ENCODE measurements around the gene ANGPT4.

Gene ANGPT4

DNA sequence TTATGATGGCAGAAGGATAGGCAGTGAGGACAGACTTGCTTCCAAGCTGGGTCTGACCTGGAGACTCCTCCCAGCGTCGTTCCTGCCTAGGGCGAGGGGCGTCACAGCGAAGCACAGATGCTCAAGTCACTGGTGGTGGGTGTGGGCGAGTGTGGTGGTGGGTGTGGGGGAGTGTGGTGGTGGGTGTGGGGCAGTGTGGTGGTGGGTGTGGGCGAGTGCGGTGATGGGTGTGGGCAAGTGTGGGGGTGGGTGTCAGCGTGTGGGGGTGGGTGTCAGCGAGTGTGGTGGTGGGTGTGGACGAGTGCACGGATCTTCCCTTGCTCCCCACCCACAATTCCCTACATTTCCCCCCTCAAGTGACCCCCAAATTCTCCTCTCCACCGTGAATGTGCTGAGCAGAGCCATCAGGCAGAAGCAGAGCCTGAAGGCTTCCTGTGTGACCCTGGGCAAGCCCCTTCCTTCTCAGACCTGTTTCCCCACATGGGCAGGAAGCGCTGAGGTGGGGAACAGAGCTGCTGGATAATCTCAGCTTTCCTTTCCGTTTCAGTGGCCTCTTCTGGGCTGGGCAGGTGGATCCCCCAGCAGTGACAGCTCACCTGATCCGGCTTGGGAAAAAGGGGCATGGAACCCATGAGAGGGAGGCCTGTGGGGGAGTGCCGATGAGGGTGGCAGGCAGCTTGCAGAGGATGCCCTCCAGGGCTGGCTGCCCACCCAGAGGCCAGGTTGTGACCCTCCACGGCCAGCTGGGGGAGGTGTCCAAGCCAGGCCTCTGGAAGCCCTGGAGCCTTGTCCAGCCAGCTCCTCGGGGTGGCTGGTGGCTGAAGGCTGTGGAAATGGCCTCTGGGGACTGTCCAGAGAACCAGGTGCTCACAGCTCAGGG is 43.0 kb upstream of the ANGPT4 start:
- TF ChIP-seq, protein P1, sequence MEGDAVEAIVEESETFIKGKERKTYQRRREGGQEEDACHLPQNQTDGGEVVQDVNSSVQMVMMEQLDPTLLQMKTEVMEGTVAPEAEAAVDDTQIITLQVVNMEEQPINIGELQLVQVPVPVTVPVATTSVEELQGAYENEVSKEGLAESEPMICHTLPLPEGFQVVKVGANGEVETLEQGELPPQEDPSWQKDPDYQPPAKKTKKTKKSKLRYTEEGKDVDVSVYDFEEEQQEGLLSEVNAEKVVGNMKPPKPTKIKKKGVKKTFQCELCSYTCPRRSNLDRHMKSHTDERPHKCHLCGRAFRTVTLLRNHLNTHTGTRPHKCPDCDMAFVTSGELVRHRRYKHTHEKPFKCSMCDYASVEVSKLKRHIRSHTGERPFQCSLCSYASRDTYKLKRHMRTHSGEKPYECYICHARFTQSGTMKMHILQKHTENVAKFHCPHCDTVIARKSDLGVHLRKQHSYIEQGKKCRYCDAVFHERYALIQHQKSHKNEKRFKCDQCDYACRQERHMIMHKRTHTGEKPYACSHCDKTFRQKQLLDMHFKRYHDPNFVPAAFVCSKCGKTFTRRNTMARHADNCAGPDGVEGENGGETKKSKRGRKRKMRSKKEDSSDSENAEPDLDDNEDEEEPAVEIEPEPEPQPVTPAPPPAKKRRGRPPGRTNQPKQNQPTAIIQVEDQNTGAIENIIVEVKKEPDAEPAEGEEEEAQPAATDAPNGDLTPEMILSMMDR (IDR thresholded peaks at IDR 0.05; ENCODE audit: extremely low read depth, insufficient read depth, missing control alignments) = no peak
- no peak for DNase-seq (ENCODE audit: low spot score)
- in situ Hi-C loops (cut with MboI; ENCODE audit: low pct_unique_long_range_greater_than_20kb, low sequenced_read_pairs, unreplicated experiment) = loop anchor here (5.0 kb wide), 1 partner anchor 142 kb away; no protein-coding TSS in a partner anchor

DNA sequence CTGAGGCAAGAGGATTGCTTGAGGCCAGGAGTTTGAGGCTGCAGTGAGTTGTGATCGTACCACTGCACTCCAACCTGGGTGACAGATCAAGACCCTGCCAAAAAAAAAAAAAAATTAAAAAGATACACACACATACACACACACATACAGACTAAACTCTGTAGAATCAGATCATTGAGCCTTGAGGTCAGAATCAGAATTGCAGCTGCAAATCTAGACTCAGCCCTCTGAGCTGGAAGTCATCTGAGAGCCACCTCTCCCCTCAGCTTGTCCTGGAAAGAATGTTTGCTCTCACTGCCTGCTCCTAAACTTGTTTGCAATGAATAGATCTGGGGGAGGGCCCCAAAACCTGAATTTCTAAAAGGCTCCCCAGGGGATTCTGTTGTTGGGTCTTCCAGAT is 41.4 kb upstream of the ANGPT4 start:
- peak; percentile 44 for DNase-seq (ENCODE audit: low spot score)
- in situ Hi-C loops (cut with MboI; ENCODE audit: low pct_unique_long_range_greater_than_20kb, low sequenced_read_pairs, unreplicated experiment) = loop anchor here (5.0 kb wide), 1 partner anchor 140 kb away; no protein-coding TSS in a partner anchor
- TF ChIP-seq, protein P1 (IDR thresholded peaks at IDR 0.05; ENCODE audit: extremely low read depth, insufficient read depth, missing control alignments) = no peak

DNA sequence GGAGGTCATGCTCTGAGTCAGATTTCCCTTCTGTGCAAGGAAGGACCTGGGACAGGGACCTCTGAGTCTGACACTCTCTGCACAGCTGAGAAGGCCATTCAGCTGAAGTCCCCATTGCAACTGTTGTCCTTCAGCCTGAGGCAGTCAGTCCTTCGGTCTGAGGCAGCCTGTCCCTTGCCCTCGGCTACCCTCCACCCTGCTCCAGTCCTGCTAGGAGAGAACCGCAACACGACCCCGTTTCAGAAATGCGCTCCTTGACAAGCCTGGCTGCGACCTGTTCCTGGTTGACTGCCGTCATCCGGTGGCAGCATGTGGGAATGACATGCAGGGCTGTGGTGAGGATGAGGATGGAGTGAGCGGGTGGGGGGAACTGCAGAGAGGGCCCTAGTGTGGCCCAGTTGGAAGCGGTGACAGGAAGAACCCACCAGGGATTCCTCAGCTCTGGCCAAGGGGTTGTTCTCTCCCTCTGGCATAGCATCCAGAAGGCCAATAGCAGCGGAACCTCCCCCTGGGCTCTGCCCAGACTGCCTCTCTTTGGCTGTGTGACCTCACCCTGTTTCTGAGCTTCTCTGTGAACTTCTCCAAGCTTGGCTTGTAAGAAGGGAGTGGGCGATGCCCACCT is 40.3 kb upstream of the ANGPT4 start:
- in situ Hi-C loops (cut with MboI; ENCODE audit: low pct_unique_long_range_greater_than_20kb, low sequenced_read_pairs, unreplicated experiment) = loop anchor here (5.0 kb wide), 1 partner anchor 139 kb away; no protein-coding TSS in a partner anchor
- peak; percentile 90 for DNase-seq (ENCODE audit: low spot score)
- TF ChIP-seq, protein P1 (IDR thresholded peaks at IDR 0.05; ENCODE audit: extremely low read depth, insufficient read depth, missing control alignments) = peak; percentile 99

DNA sequence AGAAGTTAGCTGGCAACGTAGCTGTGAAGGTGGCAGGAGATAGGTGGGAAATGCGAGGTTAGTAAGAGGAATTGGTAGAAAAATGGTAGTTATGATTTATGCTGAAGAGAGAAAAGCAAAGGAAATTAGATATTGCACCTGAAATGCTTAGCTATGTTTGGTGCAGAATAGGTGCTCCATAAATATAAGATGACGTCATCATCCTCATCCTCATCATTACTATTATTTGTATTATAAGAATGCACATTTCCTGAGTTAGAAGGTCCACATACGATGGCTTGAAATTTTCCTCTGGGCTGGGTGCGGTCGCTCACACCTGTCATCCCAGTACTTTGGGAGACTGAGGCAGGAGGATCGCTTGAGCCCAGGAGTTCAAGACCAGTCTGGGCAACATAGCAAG is 39.5 kb upstream of the ANGPT4 start:
- TF ChIP-seq, protein P1 (IDR thresholded peaks at IDR 0.05; ENCODE audit: extremely low read depth, insufficient read depth, missing control alignments) = no peak
- in situ Hi-C loops (cut with MboI; ENCODE audit: low pct_unique_long_range_greater_than_20kb, low sequenced_read_pairs, unreplicated experiment) = loop anchor here (5.0 kb wide), 1 partner anchor 138 kb away; no protein-coding TSS in a partner anchor

DNA sequence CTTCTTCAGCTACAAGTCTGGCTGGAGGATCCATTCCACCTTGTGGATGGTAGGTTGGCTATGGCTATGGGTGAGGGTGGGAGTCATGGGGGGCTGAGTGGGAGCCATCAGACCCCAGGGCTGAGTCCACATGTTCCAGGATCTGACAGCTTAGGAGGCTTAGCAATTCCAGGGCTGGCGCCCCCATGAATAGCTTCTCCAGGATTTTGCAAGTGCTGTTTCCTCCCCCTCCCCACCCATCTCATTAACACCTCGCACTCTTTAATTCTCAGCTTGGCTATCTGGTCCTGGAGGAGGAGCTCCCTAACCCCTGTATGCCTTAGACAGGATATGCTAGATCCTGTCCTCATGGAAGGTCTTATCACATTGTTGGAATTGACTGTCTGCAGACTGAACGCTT is 39.0 kb upstream of the ANGPT4 start:
- in situ Hi-C loops (cut with MboI; ENCODE audit: low pct_unique_long_range_greater_than_20kb, low sequenced_read_pairs, unreplicated experiment) = loop anchor here (5.0 kb wide), 1 partner anchor 138 kb away; no protein-coding TSS in a partner anchor
- TF ChIP-seq, protein P1 (IDR thresholded peaks at IDR 0.05; ENCODE audit: extremely low read depth, insufficient read depth, missing control alignments) = no peak
- DNase-seq (ENCODE audit: low spot score) = no peak

More for the DNA sequence above, 39.5 kb upstream of the ANGPT4 start:
- DNase-seq (ENCODE audit: low spot score) = no peak

DNA sequence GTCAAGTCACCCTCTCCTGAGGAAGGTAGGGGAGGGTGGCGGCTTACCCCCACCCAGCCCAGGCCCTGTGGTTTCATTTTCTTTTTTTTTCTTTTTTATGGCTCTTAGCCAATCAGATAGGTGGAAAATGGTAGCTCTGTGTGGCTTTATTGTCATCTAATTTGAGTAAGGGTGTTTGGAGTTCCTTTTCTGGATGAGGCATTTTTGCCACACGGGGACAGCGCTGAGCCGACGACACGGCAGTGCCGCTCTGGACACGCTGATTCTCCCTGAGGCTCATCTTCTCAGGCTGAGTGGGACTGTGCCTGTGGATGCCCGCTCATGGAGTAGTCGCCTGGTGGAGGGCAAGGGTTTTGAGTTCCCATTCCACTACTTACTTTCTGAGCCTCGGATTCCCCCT is 37.6 kb upstream of the ANGPT4 start:
- TF ChIP-seq, protein P1 (IDR thresholded peaks at IDR 0.05; ENCODE audit: extremely low read depth, insufficient read depth, missing control alignments) = no peak
- in situ Hi-C loops (cut with MboI; ENCODE audit: low pct_unique_long_range_greater_than_20kb, low sequenced_read_pairs, unreplicated experiment) = no loop called here
- DNase-seq (ENCODE audit: low spot score) = no peak
